ENCODE data around the gene FAM78B.

The FAM78B gene

GRCh38 chr1:166164995-166165660 lies 1.7 kb downstream of the FAM78B start:
- no peak for DNase-seq (ENCODE audit: low spot score)

GRCh38 chr1:166164646-166164994 lies 2.2 kb downstream of the FAM78B start:
- no peak for DNase-seq (ENCODE audit: low spot score)

- DNase-seq (ENCODE audit: low spot score) = no peak
These were observed 7.1 kb downstream of the FAM78B start for GRCh38 chr1:166159656-166160055.

- DNase-seq (ENCODE audit: low spot score) = no peak
These were observed 10.1 kb downstream of the FAM78B start for GRCh38 chr1:166156674-166157073.

GRCh38 chr1:166155108-166155507 lies 11.7 kb downstream of the FAM78B start:
- no peak for DNase-seq (ENCODE audit: low spot score)

GRCh38 chr1:166153525-166154314 lies 13.1 kb downstream of the FAM78B start:
- no peak for DNase-seq (ENCODE audit: low spot score)

- no peak for DNase-seq (ENCODE audit: low spot score)
These were observed 13.8 kb downstream of the FAM78B start for GRCh38 chr1:166152978-166153377.

GRCh38 chr1:166151804-166152203 lies 15.0 kb downstream of the FAM78B start:
- DNase-seq (ENCODE audit: low spot score) = no peak

GRCh38 chr1:166145499-166145898 lies 21.3 kb downstream of the FAM78B start:
- DNase-seq (ENCODE audit: low spot score) = no peak

- DNase-seq (ENCODE audit: low spot score) = no peak
These were observed 24.8 kb downstream of the FAM78B start for GRCh38 chr1:166141969-166142368.

GRCh38 chr1:166140251-166140650 lies 26.6 kb downstream of the FAM78B start:
- DNase-seq (ENCODE audit: low spot score) = no peak

GRCh38 chr1:166139735-166140134 lies 27.1 kb downstream of the FAM78B start:
- DNase-seq (ENCODE audit: low spot score) = no peak

- DNase-seq (ENCODE audit: low spot score) = no peak
These were observed 30.0 kb downstream of the FAM78B start for GRCh38 chr1:166136699-166137401.

GRCh38 chr1:166136222-166136621 lies 30.6 kb downstream of the FAM78B start:
- DNase-seq (ENCODE audit: low spot score) = no peak

GRCh38 chr1:166133857-166134256 lies 32.9 kb downstream of the FAM78B start:
- no peak for DNase-seq (ENCODE audit: low spot score)

- DNase-seq (ENCODE audit: low spot score) = no peak
These were observed 33.4 kb downstream of the FAM78B start for GRCh38 chr1:166133276-166133841.

- no peak for DNase-seq (ENCODE audit: low spot score)
These were observed 34.3 kb downstream of the FAM78B start for GRCh38 chr1:166132496-166132895.

- DNase-seq (ENCODE audit: low spot score) = no peak
These were observed 37.8 kb downstream of the FAM78B start for GRCh38 chr1:166129006-166129405.

GRCh38 chr1:166128195-166128594 lies 38.6 kb downstream of the FAM78B start:
- no peak for DNase-seq (ENCODE audit: low spot score)

GRCh38 chr1:166127003-166127402 lies 39.8 kb downstream of the FAM78B start:
- DNase-seq (ENCODE audit: low spot score) = no peak

- no peak for DNase-seq (ENCODE audit: low spot score)
These were observed 43.8 kb downstream of the FAM78B start for GRCh38 chr1:166122873-166123466.

- DNase-seq (ENCODE audit: low spot score) = no peak
These were observed 45.8 kb downstream of the FAM78B start for GRCh38 chr1:166121010-166121409.
